ENCODE data around the gene ANKS1B.
"Not testable (repeated sequence)": the region's sequence is repeated elsewhere in the genome, so short reads cannot be mapped to it uniquely, and the experiment has no call there.

Gene ANKS1B

GRCh38 chr12:99752740-99753139 is 232.0 kb downstream of the ANKS1B start:
- DNase-seq, result no peak

DNA sequence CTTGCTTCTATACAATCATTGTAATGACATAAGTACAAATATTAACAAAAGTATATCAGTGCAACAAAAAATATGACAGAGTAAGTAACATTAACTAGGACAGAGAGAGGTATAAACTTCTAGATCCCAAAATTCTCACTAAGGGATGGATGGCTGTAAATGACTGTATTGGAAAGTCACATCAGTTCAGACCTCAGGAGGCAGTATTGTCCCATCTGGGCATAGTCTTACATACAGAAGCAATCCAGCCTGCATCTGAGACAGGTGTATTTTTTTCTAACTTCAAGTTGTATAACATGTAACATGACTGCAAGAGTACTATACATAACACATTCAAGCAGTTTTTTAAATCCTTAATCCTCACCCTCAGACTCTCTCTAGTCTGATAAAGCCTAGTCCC is 238.2 kb downstream of the ANKS1B start:
- DNase-seq, result no peak

DNA sequence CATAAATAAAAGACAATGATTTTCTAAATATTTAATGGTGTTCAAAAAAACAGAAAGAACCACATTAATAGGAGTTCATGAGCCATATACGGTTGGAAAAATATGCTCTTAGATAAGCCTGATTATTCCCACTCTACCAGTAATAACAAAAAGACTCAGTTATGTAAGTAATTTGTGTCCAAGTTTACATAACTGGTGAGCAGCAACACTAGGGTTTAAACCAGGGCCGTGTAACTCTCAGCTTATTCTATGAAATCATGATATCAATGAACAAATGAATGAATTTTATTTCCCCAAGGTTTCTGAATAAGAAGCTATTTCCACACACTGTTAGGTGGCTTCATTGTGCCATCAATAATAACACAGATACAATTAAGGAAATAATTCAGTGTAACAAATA is 238.8 kb downstream of the ANKS1B start:
- DNase-seq, result no peak

DNA sequence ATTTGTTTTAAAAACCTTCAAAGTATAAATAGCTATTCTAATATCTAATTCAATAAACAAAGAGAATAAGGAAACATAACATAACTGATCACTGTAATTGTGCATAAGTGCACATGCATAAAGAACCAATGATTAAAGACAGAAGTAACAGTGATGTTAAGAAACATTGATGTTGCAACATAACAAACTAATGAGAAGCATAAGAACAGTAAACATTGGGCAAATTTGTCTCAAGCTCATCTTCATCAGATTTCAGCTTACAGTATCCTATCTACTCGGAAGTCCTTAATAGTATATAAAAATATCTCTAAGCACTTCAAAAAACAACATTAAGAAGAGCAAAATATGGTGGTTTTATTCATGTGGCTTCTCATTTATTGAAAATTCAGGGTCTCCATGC is 239.6 kb downstream of the ANKS1B start:
- no peak for DNase-seq

GRCh38 chr12:99736760-99737269 is 247.9 kb downstream of the ANKS1B start:
- DNase-seq, result no peak

DNA sequence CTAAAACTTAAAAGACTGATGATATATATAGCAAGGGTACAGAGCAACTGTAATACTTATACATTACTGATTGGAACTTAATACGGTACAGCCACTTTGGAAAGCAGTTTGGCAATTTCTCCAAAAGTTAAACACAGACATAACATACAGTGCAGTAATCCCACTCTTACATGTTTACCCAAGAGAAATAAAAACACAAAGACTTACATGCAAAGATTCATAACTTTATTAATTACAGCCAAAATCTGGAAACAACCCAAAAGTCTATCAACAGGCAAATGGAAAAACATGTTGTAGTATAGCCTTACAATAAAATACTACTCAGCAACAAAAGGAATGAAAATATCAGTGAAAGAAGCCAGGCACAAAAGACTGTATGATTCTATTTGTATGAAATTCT is 252.6 kb downstream of the ANKS1B start:
- DNase-seq, result no peak

GRCh38 chr12:99722690-99723486 is 261.8 kb downstream of the ANKS1B start:
- no peak for DNase-seq

DNA sequence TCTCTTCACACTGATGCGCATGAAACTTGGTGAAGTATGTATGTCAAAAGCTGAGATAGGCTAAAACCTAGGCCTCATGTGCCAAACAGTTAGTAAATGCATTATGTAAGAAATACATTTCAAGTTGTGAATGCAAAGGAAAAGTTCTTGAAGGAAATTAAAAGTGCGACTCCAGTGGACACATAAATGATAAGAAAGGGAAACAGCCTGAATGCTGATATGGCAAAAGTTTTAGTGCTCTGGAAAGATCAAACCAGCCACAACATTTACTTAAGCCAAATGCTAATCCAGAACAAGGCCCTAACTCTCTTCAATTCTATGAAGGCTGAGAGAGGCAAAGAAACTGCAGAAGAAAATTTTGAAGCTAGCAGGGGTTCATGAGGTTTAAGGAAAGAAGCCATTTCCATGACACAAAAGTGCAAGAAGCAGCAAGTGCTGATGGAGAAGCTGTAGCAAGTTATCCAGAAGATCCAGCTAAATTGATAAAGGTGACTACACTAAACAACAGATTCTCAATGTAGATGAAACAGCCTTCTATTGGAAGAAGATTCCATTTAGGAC is 262.9 kb downstream of the ANKS1B start:
- no peak for DNase-seq

DNA sequence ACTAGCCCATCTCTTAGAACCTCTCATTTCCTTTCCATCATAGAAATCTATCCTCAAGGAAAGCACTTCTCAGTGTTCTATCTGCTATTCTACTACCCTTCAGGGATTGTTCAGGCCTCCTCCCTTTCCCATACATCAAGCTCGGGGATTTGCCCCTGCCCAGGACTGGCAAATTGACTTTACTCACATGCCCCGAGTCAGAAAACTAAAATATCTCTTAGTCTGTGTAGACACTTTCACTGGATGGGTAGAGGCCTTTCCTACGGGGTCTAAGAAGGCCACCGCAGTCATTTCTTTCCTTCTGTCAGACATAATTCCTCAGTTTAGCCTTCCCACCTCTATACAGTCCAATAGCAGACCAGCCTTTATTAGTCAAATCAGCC is 264.7 kb downstream of the ANKS1B start:
- DNase-seq, result not testable (repeated sequence)

DNA sequence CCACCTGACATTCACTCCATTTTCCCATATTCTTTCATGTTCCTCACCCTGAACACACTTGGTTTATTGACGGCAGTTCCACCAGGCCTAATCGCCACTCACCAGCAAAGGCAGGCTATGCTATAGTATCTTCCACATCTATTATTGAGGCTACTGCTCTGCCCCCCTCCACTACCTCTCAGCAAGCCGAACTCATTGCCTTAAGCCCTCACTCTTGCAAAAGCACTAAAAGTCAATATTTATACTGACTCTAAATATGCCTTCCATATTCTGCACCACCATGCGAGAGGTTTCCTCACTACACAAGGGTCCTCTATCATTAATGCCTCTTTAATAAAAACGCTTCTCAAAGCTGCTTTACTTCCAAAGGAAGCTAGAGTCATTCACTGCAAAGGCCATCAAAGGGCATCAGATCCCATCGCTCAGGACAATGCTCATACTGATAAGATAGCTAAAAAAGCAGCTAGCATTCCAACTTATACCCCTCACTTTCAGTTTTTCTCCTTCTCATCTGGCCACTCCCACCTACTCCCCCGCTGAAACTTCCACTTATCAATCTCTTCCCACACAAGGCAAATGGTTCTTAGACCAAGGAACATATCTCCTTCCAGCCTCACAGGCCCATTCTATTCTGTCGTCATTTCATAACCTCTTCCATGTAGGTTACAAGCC is 265.2 kb downstream of the ANKS1B start:
- not testable (repeated sequence) for DNase-seq

DNA sequence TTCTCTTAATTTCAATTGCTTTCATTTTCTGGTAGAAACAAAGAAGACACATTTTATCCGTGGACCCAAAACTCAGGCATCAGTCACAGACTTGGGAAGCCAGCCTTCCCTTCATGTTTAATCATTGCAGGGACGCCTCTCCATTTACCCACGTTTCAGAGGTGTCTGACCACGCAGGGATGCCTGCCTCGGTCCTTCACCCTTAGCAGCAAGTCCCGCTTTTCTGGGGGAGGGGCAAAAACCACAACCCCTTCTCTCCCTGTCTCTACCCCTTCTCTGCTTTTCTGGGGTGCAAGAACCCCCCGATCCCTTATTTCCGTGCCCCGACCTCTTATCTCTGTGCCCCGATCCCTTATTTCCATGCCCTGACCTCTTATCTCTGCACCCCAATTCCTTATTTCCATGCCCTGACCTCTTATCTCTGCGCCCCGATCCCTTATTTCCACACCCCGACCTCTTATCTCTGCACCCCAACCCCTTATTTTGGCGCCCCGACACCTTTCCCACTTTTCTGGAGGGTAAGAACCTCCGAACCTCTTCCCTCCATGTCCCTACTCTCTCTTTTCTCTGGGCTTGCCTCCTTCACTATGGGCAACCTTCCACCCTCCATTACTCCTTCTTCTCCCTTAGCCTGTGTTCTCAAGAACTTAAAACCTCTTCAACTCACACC is 268.8 kb downstream of the ANKS1B start:
- DNase-seq, result not testable (repeated sequence)

DNA sequence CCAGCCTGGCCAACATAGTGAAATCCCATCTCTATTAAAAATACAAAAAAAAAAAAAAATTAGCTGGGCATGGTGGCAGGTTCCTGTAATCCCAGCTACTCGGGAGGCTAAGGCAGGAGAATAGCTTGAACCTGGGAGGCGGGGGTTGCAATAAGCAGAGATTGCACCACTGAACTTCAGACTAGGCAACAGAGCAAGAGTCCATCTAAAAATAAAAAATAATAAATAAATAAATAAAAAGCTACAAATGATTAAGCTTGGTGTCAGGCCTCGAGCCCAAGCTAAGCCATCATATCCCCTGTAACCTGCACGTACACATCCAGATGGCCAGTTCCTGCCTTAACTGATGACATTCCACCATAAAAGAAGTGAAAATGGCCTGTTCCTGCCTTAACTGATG is 269.8 kb downstream of the ANKS1B start:
- not testable (repeated sequence) for DNase-seq

DNA sequence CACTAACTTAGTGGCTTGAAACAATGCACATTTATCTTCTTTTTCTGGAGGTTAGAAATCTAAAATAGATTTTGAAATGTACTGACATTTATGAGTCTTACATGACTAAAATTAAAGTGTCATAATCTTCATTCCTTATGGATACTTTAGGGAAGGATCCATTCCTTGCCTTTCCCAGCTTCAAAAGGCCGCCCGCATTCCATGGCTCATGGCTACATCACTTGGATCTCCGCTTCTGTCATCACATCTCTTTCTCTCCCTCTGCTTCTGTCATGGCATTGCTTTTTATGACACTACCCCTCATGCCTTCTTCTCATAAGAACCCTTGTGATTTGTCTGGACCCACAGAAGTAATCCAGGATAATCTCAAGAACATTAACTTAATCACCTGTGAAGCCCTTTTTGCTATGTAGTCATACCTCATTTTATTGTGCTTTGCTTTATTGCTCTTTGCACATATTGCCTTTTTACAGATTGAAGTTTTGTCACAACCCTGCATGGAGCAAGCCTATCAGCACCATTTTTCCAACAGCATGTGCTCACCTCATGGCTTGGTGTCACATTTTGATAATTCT is 270.7 kb downstream of the ANKS1B start:
- DNase-seq, result no peak

DNA sequence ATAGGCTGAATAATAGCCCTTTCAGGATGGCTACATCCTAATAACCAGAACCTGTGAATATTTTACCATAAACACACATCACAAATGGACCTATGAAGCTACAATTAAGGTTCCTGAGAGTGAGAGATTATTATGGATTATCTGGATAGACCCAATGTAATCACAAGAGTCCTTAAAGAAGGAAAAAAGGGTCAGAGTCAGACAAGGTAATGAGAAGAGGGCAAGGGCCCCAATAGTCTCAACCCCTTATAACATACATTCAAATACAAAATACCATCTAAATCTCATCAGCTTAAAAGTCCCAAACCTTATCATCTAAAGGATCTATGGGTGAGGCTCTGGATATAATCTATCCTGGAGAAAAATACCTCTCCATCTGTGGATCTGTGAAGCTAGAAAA is 272.5 kb downstream of the ANKS1B start:
- no peak for DNase-seq

DNA sequence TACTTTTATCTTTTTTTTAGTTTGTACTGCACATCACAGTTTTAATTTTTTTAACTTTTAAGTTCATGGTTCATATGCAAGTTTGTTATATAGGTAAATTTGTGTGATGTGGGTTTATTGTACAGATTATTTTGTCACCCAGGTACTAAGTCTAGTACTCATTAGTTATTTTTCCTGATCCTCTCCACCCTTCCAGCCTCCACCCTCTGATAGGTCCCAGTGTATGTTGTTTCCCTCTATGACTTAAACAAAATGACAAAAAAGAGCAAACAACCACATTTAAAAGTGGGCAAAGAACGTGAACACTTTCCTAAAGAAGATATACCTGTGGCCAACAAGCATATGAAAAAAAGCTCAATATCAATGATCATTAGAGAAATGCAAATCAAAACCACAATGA is 273.5 kb downstream of the ANKS1B start:
- no peak for DNase-seq

GRCh38 chr12:99709619-99710018 is 275.1 kb downstream of the ANKS1B start:
- no peak for DNase-seq

DNA sequence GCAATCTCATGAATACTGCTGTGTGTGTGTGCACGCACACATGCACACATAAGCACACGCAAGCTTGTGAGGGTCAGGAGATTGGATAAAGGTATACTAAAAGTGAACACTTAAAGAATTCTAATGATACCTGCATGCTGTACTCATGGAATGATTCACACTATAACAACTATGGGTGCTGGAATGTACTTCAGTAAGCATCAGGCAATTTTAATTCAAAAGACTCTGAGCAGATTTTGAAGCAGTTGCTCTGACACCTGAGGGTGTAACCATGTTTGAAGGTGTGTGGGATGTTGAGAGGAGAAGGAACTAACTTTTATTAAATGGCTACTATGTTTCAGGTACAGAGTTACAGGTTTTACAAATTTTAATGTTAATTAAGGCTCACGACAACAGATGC is 275.6 kb downstream of the ANKS1B start:
- DNase-seq, result no peak

- no peak for DNase-seq
Measured at GRCh38 chr12:99707883-99708282, 276.9 kb downstream of the ANKS1B start.

- DNase-seq, result no peak
Measured at GRCh38 chr12:99706736-99707473, 277.8 kb downstream of the ANKS1B start.

DNA sequence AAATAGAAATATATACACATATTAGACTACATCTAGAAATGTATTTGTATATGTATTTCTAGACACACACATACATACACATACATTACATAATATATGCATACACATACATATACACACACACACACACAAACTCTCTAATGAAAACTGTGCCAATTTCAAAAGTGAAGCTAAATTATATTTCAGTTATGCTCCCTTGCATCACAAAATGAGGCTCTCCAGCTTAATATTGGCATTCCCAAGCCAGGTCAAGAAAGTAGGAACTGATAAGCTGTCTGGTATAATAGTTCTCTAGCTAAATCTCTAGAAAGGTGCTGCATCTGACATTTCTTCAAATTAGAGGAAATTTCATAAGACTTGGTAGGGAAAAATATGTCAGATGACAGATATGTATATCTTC is 280.3 kb downstream of the ANKS1B start:
- DNase-seq, result no peak

DNA sequence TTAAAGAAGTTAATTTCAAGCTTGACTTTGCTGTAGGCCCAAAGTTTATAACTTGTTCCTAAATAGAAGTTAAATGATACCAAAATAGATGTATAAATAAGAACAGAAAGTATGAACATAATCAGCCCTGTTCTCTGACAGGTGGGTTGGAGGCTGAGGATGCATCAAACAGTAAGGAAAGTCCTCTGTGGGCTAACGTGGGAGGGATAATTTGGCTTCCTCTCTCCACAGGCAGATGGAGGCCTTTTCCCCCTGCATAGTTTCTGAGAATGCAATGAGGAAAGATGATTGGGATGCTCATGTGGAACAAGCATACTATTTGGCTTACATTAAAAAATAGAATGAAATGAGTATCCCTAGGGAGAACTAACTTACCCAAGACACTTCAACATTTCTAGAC is 280.7 kb downstream of the ANKS1B start:
- no peak for DNase-seq

DNA sequence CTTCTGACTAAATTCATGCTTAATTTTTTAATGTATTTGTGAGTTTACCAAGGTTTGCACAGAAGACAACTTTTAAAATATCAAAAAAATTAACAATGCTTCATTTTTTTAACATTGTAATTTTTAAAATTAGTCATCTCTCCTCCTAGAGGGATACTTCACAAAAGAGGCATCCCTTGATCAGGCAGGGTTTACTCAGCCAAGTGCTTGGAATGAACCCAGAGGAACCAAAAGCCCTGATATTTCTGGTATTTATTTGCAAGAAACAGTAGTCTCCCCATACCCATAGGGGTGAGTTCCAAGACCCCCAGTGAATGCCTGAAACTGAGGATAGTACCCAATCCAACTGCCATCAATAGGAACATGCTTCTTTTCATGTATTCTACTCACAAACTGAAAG is 284.7 kb downstream of the ANKS1B start:
- no peak for DNase-seq

All from activated CD8-positive, alpha-beta memory T cell treated with anti-CD3 and anti-CD28 coated beads, Interleukin-2, amount 50 U/mL, for 4 hours (primary cell).